ENCODE data around the gene SPTB.

DNA sequence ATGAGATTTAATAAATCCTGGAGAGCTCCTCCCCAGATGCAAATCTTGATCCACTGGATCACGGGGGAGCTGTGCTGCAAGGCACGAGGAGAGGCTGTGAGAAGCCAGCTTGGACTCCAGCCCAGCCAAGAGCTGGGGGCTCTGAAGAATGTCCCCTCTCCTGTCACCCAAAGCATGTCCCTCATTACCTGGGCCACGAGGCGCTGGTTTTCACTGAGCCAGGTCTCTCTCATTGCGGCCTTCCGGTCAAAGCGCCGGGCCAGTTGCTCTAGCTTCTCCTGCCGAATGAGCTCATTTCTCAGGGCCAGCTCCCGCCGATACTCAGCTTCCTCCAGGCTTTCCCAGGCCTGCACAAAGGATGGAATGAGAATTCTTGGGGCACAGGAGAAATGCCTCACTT is 83.3 kb downstream of the SPTB start:
- TF ChIP-seq, protein P1, sequence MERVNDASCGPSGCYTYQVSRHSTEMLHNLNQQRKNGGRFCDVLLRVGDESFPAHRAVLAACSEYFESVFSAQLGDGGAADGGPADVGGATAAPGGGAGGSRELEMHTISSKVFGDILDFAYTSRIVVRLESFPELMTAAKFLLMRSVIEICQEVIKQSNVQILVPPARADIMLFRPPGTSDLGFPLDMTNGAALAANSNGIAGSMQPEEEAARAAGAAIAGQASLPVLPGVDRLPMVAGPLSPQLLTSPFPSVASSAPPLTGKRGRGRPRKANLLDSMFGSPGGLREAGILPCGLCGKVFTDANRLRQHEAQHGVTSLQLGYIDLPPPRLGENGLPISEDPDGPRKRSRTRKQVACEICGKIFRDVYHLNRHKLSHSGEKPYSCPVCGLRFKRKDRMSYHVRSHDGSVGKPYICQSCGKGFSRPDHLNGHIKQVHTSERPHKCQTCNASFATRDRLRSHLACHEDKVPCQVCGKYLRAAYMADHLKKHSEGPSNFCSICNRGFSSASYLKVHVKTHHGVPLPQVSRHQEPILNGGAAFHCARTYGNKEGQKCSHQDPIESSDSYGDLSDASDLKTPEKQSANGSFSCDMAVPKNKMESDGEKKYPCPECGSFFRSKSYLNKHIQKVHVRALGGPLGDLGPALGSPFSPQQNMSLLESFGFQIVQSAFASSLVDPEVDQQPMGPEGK (tag by site-specific recombination; IDR thresholded peaks at IDR 0.05): no peak
- TF ChIP-seq ZSCAN30 (tag by site-specific recombination; IDR thresholded peaks at IDR 0.05) (no peak), ZNF121 (tag by site-specific recombination; IDR thresholded peaks at IDR 0.05) (no peak), KLF16 (tag by site-specific recombination; IDR thresholded peaks at IDR 0.05) (no peak), HOXD13 (CRISPR knock-in tag; IDR thresholded peaks at IDR 0.05; ENCODE audit: borderline replicate concordance) (no peak), MYNN (tag by site-specific recombination; IDR thresholded peaks at IDR 0.05; ENCODE audit: borderline replicate concordance) (no peak)
- TF ChIP-seq, protein P2, sequence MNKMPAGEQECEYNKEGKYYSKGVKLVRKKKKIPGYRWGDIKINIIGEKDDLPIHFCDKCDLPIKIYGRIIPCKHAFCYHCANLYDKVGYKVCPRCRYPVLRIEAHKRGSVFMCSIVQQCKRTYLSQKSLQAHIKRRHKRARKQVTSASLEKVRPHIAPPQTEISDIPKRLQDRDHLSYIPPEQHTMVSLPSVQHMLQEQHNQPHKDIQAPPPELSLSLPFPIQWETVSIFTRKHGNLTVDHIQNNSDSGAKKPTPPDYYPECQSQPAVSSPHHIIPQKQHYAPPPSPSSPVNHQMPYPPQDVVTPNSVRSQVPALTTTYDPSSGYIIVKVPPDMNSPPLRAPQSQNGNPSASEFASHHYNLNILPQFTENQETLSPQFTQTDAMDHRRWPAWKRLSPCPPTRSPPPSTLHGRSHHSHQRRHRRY (tag by site-specific recombination; IDR thresholded peaks at IDR 0.05): no peak
- TF ChIP-seq, protein P3, sequence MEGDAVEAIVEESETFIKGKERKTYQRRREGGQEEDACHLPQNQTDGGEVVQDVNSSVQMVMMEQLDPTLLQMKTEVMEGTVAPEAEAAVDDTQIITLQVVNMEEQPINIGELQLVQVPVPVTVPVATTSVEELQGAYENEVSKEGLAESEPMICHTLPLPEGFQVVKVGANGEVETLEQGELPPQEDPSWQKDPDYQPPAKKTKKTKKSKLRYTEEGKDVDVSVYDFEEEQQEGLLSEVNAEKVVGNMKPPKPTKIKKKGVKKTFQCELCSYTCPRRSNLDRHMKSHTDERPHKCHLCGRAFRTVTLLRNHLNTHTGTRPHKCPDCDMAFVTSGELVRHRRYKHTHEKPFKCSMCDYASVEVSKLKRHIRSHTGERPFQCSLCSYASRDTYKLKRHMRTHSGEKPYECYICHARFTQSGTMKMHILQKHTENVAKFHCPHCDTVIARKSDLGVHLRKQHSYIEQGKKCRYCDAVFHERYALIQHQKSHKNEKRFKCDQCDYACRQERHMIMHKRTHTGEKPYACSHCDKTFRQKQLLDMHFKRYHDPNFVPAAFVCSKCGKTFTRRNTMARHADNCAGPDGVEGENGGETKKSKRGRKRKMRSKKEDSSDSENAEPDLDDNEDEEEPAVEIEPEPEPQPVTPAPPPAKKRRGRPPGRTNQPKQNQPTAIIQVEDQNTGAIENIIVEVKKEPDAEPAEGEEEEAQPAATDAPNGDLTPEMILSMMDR (tag by site-specific recombination; IDR thresholded peaks at IDR 0.05): no peak
- TF ChIP-seq, protein P4, sequence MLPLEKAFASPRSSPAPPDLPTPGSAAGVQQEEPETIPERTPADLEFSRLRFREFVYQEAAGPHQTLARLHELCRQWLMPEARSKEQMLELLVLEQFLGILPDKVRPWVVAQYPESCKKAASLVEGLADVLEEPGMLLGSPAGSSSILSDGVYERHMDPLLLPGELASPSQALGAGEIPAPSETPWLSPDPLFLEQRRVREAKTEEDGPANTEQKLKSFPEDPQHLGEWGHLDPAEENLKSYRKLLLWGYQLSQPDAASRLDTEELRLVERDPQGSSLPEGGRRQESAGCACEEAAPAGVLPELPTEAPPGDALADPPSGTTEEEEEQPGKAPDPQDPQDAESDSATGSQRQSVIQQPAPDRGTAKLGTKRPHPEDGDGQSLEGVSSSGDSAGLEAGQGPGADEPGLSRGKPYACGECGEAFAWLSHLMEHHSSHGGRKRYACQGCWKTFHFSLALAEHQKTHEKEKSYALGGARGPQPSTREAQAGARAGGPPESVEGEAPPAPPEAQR (tag by site-specific recombination; IDR thresholded peaks at IDR 0.05): no peak

All from HEK293 (cell line).